Measurements from ENCODE around the gene ACTL8. TPM values are rescaled to one million over a fixed set of nuclear protein-coding genes. Genes with fewer than 3 reads are reported as not detected.

ACTL8 gene
- total RNA-seq, 1 donor from 2014 or later = not detected

- no peaks in the 10 kb centered on the region for H3K36me3 Mint-ChIP-seq (ENCODE audit: unreplicated experiment)
- no peak overlapping the region for H3K27ac Mint-ChIP-seq (ENCODE audit: unreplicated experiment)
- DNase-seq = no peak
Observed at GRCh38 chr1:17729248-17729647, 25.9 kb upstream of the ACTL8 start.

GRCh38 chr1:17729909-17730308, 25.2 kb upstream of the ACTL8 start:
- Mint-ChIP-seq H3K27ac (ENCODE audit: unreplicated experiment) (no peak overlapping the region), H3K9me3 (ENCODE audit: unreplicated experiment) (no peaks in the 10 kb centered on the region), H3K27me3 (ENCODE audit: unreplicated experiment) (no peaks in the 10 kb centered on the region), H3K4me3 (ENCODE audit: unreplicated experiment) (no peak overlapping the region), H3K4me1 (ENCODE audit: low read depth, unreplicated experiment) (no peaks in the 10 kb centered on the region), H3K36me3 (ENCODE audit: unreplicated experiment) (no peaks in the 10 kb centered on the region)
- no peak for DNase-seq
- TF ChIP-seq, protein P1, sequence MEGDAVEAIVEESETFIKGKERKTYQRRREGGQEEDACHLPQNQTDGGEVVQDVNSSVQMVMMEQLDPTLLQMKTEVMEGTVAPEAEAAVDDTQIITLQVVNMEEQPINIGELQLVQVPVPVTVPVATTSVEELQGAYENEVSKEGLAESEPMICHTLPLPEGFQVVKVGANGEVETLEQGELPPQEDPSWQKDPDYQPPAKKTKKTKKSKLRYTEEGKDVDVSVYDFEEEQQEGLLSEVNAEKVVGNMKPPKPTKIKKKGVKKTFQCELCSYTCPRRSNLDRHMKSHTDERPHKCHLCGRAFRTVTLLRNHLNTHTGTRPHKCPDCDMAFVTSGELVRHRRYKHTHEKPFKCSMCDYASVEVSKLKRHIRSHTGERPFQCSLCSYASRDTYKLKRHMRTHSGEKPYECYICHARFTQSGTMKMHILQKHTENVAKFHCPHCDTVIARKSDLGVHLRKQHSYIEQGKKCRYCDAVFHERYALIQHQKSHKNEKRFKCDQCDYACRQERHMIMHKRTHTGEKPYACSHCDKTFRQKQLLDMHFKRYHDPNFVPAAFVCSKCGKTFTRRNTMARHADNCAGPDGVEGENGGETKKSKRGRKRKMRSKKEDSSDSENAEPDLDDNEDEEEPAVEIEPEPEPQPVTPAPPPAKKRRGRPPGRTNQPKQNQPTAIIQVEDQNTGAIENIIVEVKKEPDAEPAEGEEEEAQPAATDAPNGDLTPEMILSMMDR (IDR thresholded peaks at IDR 0.05; ENCODE audit: partially characterized antibody, unreplicated experiment) = no peak

More at GRCh38 chr1:17729248-17729647, 25.9 kb upstream of the ACTL8 start:
- Mint-ChIP-seq H3K27me3 (ENCODE audit: unreplicated experiment) (no peaks in the 10 kb centered on the region), H3K4me3 (ENCODE audit: unreplicated experiment) (no peak overlapping the region), H3K4me1 (ENCODE audit: low read depth, unreplicated experiment) (no peaks in the 10 kb centered on the region), H3K9me3 (ENCODE audit: unreplicated experiment) (no peaks in the 10 kb centered on the region)
- TF ChIP-seq, protein P1 (IDR thresholded peaks at IDR 0.05; ENCODE audit: partially characterized antibody, unreplicated experiment) = no peak

GRCh38 chr1:17731460-17731859, 23.7 kb upstream of the ACTL8 start:
- DNase-seq = no peak
- TF ChIP-seq, protein P1 (IDR thresholded peaks at IDR 0.05; ENCODE audit: partially characterized antibody, unreplicated experiment) = no peak
- no peaks in the 10 kb centered on the region for H3K4me1 Mint-ChIP-seq (ENCODE audit: low read depth, unreplicated experiment)
- no peaks in the 10 kb centered on the region for H3K27me3 Mint-ChIP-seq (ENCODE audit: unreplicated experiment)
- no peaks in the 10 kb centered on the region for H3K36me3 Mint-ChIP-seq (ENCODE audit: unreplicated experiment)
- H3K4me3 Mint-ChIP-seq (ENCODE audit: unreplicated experiment) = no peak overlapping the region
- no peak overlapping the region for H3K27ac Mint-ChIP-seq (ENCODE audit: unreplicated experiment)
- no peaks in the 10 kb centered on the region for H3K9me3 Mint-ChIP-seq (ENCODE audit: unreplicated experiment)

DNA sequence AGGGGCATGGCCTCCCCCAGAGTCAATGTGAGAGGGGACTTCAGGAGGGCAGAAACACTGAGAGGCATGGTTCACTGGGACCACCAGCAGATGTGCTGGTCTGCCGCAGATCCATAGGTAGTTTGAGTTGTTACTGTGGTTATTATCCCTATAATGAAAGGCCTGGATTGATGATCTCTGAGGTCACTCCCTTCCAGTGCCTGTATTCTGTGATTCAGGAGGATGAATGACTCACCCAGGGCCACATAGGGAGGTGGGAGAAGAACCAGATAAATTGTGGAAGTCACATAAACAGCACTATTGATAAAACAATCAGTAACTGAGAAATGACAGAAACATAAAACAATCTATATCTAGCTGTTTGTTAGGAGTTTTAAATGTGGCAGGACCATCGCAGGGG, 22.7 kb upstream of the ACTL8 start:
- Mint-ChIP-seq H3K36me3 (ENCODE audit: unreplicated experiment) (no peaks in the 10 kb centered on the region), H3K4me3 (ENCODE audit: unreplicated experiment) (no peak overlapping the region), H3K27ac (ENCODE audit: unreplicated experiment) (no peak overlapping the region), H3K4me1 (ENCODE audit: low read depth, unreplicated experiment) (no peaks in the 10 kb centered on the region), H3K27me3 (ENCODE audit: unreplicated experiment) (no peaks in the 10 kb centered on the region), H3K9me3 (ENCODE audit: unreplicated experiment) (no peaks in the 10 kb centered on the region)
- TF ChIP-seq, protein P1 (IDR thresholded peaks at IDR 0.05; ENCODE audit: partially characterized antibody, unreplicated experiment) = no peak
- DNase-seq = no peak

DNA sequence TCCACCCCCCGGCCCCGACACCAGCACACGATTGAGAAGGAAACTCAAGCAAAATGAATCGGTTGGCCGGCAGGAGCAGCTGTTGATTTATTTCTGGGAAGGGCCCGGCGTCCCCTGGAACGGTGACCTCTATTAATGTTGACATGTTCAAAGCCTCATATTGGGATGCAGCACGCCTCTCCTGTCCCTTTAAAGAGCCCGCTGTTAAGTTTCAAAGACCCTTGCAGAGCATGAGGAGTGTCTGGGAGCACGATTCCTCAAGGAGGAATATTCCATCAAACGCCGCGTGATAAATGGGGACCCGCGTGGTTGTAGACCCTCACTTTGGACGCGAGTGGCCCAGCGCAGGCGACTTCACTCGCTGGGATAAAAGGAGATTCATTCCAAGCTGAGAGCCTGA, 21.5 kb upstream of the ACTL8 start:
- no peak overlapping the region for H3K27ac Mint-ChIP-seq (ENCODE audit: unreplicated experiment)
- H3K27me3 Mint-ChIP-seq (ENCODE audit: unreplicated experiment) = peaks cover under 1% of the 10 kb centered on the region
- TF ChIP-seq, protein P1 (IDR thresholded peaks at IDR 0.05; ENCODE audit: partially characterized antibody, unreplicated experiment) = no peak
- no peak overlapping the region for H3K4me3 Mint-ChIP-seq (ENCODE audit: unreplicated experiment)
- no peak for DNase-seq
- no peaks in the 10 kb centered on the region for H3K36me3 Mint-ChIP-seq (ENCODE audit: unreplicated experiment)
- no peaks in the 10 kb centered on the region for H3K9me3 Mint-ChIP-seq (ENCODE audit: unreplicated experiment)
- no peaks in the 10 kb centered on the region for H3K4me1 Mint-ChIP-seq (ENCODE audit: low read depth, unreplicated experiment)
